ENCODE results near the gene LEMD1. TPM values are rescaled to one million over a fixed set of nuclear protein-coding genes. Genes with fewer than 3 reads are reported as not detected.
"Not testable (repeated sequence)": the region's sequence is repeated elsewhere in the genome, so short reads cannot be mapped to it uniquely, and the experiment has no call there.

LEMD1 gene
- total RNA-seq, 1 donor from 2014 or later = not detected

- H3K27ac Mint-ChIP-seq (ENCODE audit: unreplicated experiment) = no peak overlapping the region
- no peaks in the 10 kb centered on the region for H3K9me3 Mint-ChIP-seq (ENCODE audit: low read depth)
- H3K27me3 Mint-ChIP-seq (ENCODE audit: low read depth) = peaks cover 36% of the 10 kb centered on the region
- no peak for DNase-seq (ENCODE audit: low spot score)
- peaks cover 12% of the 10 kb centered on the region for H3K4me1 Mint-ChIP-seq (ENCODE audit: low read depth)
- TF ChIP-seq CTCF (IDR thresholded peaks at IDR 0.05) = no peak
- no peak overlapping the region for H3K4me3 Mint-ChIP-seq (ENCODE audit: unreplicated experiment)
- H3K36me3 Mint-ChIP-seq (ENCODE audit: low read depth) = no peaks in the 10 kb centered on the region
These were observed 15.7 kb upstream of the LEMD1 start for GRCh38 chr1:205437570-205437969.

DNA sequence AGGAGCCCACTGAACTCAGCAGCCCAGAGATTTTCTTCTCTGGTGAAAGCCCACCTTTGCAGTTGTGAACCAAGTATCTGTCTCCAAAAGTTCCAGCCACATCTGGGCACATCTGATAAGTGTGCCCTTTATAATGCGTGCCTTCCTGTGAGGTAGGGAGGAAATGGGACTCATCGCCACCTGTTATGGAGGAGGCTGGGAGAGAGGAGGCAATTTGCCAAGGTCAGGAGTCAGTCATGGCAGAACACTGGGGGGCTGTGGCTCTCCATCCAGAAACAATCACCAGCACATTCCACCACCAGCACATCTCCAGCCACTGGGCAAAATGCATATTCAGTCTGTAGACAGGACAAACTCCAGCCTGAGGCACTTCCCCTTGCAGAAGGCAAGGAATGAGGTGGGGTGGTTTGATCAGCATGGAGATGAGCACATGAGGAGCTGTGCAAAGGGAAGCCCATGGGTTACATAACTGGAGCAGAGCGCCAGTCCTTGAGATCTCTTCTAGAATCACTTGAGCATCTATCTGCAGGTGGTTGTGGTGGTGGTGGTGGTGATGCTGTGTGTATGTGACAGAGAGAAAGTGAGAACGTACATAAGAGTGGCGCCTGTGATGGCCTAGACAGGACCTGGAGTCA, 15.0 kb upstream of the LEMD1 start:
- Mint-ChIP-seq H3K4me3 (ENCODE audit: unreplicated experiment) (no peak overlapping the region), H3K4me1 (ENCODE audit: low read depth) (peaks cover 12% of the 10 kb centered on the region), H3K36me3 (ENCODE audit: low read depth) (no peaks in the 10 kb centered on the region), H3K27me3 (ENCODE audit: low read depth) (peaks cover 41% of the 10 kb centered on the region), H3K27ac (ENCODE audit: unreplicated experiment) (no peak overlapping the region), H3K9me3 (ENCODE audit: low read depth) (no peaks in the 10 kb centered on the region)
- no peak for DNase-seq (ENCODE audit: low spot score)
- no peak for TF ChIP-seq CTCF (IDR thresholded peaks at IDR 0.05)

DNA sequence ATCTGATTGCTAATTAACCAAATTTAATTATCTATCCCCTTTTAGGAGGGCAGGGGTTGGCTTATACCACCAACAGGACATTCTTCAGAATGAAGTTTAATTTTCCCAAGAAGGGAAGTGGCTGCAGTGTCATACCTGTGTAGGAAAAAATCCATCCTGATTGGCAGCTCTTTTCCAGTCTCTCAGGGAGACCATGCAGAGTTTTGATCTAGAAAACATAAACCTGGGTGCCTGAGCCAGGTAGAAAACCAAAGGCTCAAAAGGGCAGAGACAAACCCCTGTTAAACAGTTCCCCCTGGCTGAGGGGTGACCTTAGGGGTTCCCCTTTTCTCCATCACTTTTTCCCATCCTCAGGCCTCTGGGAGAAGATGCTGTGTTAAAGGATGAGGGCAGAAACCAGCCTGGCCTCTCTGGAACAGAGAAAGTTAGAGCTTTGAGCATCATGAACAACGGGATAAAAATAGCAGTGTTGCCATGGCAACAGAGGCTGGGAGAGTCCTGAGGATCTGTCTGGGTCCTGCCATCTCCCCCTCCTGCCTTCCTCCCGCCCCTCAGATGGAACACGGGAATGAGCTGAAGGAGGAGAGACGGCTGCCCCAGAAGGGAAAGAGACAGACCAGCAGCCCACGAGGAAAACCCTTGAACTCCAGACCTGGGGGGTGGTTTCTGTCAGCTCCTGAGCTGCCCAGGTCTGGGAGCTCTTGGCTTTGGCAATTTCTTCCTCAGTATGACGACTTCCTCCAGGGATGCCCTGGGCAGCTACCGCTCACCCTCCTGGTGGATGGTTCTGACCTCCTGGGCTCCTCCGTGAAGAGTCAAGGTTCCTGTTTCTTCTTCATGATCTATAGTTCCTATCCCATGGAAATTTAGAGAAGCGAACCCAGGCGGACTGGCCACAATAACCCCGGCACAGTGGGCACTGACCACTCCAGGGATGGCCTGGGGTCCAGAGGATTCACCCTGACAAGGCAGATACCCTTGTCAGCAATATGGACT, 14.0 kb upstream of the LEMD1 start:
- no peak overlapping the region for H3K27ac Mint-ChIP-seq (ENCODE audit: unreplicated experiment)
- H3K27me3 Mint-ChIP-seq (ENCODE audit: low read depth) = peaks cover 36% of the 10 kb centered on the region
- H3K4me3 Mint-ChIP-seq (ENCODE audit: unreplicated experiment) = no peak overlapping the region
- no peak for TF ChIP-seq CTCF (IDR thresholded peaks at IDR 0.05)
- no peaks in the 10 kb centered on the region for H3K36me3 Mint-ChIP-seq (ENCODE audit: low read depth)
- H3K9me3 Mint-ChIP-seq (ENCODE audit: low read depth) = no peaks in the 10 kb centered on the region
- peaks cover 15% of the 10 kb centered on the region for H3K4me1 Mint-ChIP-seq (ENCODE audit: low read depth)
- no peak for DNase-seq (ENCODE audit: low spot score)

- TF ChIP-seq CTCF (IDR thresholded peaks at IDR 0.05) = no peak
- peaks cover 22% of the 10 kb centered on the region for H3K4me1 Mint-ChIP-seq (ENCODE audit: low read depth)
- no peak overlapping the region for H3K27ac Mint-ChIP-seq (ENCODE audit: unreplicated experiment)
- no peak overlapping the region for H3K4me3 Mint-ChIP-seq (ENCODE audit: unreplicated experiment)
- no peaks in the 10 kb centered on the region for H3K36me3 Mint-ChIP-seq (ENCODE audit: low read depth)
- DNase-seq (ENCODE audit: low spot score) = no peak
- H3K27me3 Mint-ChIP-seq (ENCODE audit: low read depth) = peaks cover 32% of the 10 kb centered on the region
- H3K9me3 Mint-ChIP-seq (ENCODE audit: low read depth) = no peaks in the 10 kb centered on the region
These were observed 12.9 kb upstream of the LEMD1 start for GRCh38 chr1:205434738-205435137.

- H3K27me3 Mint-ChIP-seq (ENCODE audit: low read depth) = peaks cover 31% of the 10 kb centered on the region
- H3K36me3 Mint-ChIP-seq (ENCODE audit: low read depth); H3K4me3 Mint-ChIP-seq (ENCODE audit: unreplicated experiment); H3K27ac Mint-ChIP-seq (ENCODE audit: unreplicated experiment); DNase-seq (ENCODE audit: low spot score); H3K9me3 Mint-ChIP-seq (ENCODE audit: low read depth): not testable (repeated sequence)
- H3K4me1 Mint-ChIP-seq (ENCODE audit: low read depth) = peaks cover 10% of the 10 kb centered on the region
These were observed 10.8 kb upstream of the LEMD1 start for GRCh38 chr1:205432692-205433091.

Measured in chondrocyte (in vitro differentiated cells).